GM23338 (cell line): ENCODE measurements around the gene PRKAA2. TPM values are rescaled to one million over a fixed set of nuclear protein-coding genes. Genes with fewer than 3 reads are reported as not detected.

Experiments used
- ATAC-seq: fragments of 200-7000 bp; cut with Tn5 transposase; 3 replicates; pipeline ENCODE4 v1.9.1; 2020
- DNase-seq: peaks from one replicate; pipeline ENCODE4 v3.0.0-alpha.2; 2015; ENCODE audit warnings: low spot score
- H2AFZ ChIP-seq: fragments of 200-600 bp; sonication (generic); 2 replicates; pipeline ENCODE4 v1.8.0; 2016; ENCODE audit warnings: antibody characterized with exemption, mild to moderate bottlenecking, moderate library complexity
- H3F3A ChIP-seq: fragments of 200-600 bp; sonication (generic); replicated peaks from 2 replicates; pipeline ENCODE4 v1.8.0; 2017; ENCODE audit warnings: antibody characterized with exemption, mixed run types, low read depth
- H3K27ac ChIP-seq: fragments of 200-600 bp; sonication (generic); 2 replicates; pipeline ENCODE4 v1.6.1; 2016; ENCODE audit warnings: low read depth
- H3K27me3 ChIP-seq: fragments of 200-600 bp; sonication (generic); 2 replicates; pipeline ENCODE4 v1.8.0; 2016; ENCODE audit warnings: mild to moderate bottlenecking, mixed run types, moderate library complexity; ENCODE audit not compliant: insufficient read depth
- H3K36me3 ChIP-seq: fragments of 200-600 bp; sonication (generic); 2 replicates; pipeline ENCODE4 v1.8.0; 2016; ENCODE audit warnings: mild to moderate bottlenecking; ENCODE audit not compliant: insufficient read depth
- H3K4me1 ChIP-seq: fragments of 200-600 bp; sonication (generic); 2 replicates; pipeline ENCODE4 v1.8.0; 2016; ENCODE audit warnings: mild to moderate bottlenecking, moderate library complexity; ENCODE audit not compliant: insufficient read depth
- H3K4me2 ChIP-seq: fragments of 200-600 bp; sonication (generic); 2 replicates; pipeline ENCODE4 v1.7.1; 2017; ENCODE audit warnings: mixed run types
- H3K4me3 ChIP-seq: fragments of 200-600 bp; sonication (generic); 2 replicates; pipeline ENCODE4 v1.6.1; 2016; ENCODE audit warnings: mixed run types
- H3K79me2 ChIP-seq: fragments of 200-600 bp; sonication (generic); replicated peaks from 2 replicates; pipeline ENCODE4 v1.8.0; 2017; ENCODE audit warnings: mild to moderate bottlenecking; ENCODE audit not compliant: insufficient read depth
- H3K9me2 ChIP-seq: fragments of 200-600 bp; sonication (generic); 2 replicates; pipeline ENCODE4 v1.8.0; 2017; ENCODE audit not compliant: insufficient read depth
- H4K20me1 ChIP-seq: fragments of 200-600 bp; sonication (generic); replicated peaks from 2 replicates; pipeline ENCODE4 v1.8.0; 2017; ENCODE audit warnings: mild to moderate bottlenecking; ENCODE audit not compliant: insufficient read depth
- H3K27ac Mint-ChIP-seq: 2 replicates; pipeline ENCODE4 v1.8.0; 2020; ENCODE audit warnings: inconsistent platforms, mild to moderate bottlenecking, moderate library complexity, mixed read lengths
- H3K27me3 Mint-ChIP-seq: 3 replicates; pipeline ENCODE4 v1.8.0; 2022; ENCODE audit warnings: low read depth, mild to moderate bottlenecking, moderate library complexity, mixed read lengths, inconsistent platforms; ENCODE audit not compliant: insufficient read depth, poor library complexity
- H3K36me3 Mint-ChIP-seq: 3 replicates; pipeline ENCODE4 v1.8.0; 2021; ENCODE audit warnings: low read depth, mild to moderate bottlenecking, inconsistent platforms, moderate library complexity, mixed read lengths
- H3K4me1 Mint-ChIP-seq: 3 replicates; pipeline ENCODE4 v1.8.0; 2020; ENCODE audit warnings: mild to moderate bottlenecking, inconsistent platforms, mixed read lengths
- H3K4me3 Mint-ChIP-seq: 3 replicates; pipeline ENCODE4 v1.8.0; 2021; ENCODE audit warnings: moderate library complexity, mild to moderate bottlenecking, inconsistent platforms, mixed read lengths
- H3K9me3 Mint-ChIP-seq: 3 replicates; pipeline ENCODE4 v1.8.0; 2020; ENCODE audit warnings: moderate library complexity, mild to moderate bottlenecking, inconsistent platforms, mixed read lengths
- CTCF ChIP-seq, 2 experiments: fragments of 200-600 bp in 1 of 2; sonication (generic) in 1 of 2; conservative IDR thresholded peaks; 2 replicates each; pipeline versions ENCODE4 v1.5.1 to v1.6.1; 2016 to 2017; ENCODE audit warnings: antibody characterized with exemption in 2 of 2, low read depth in 2 of 2, mild to moderate bottlenecking in 2 of 2, moderate library complexity in 1 of 2
- POLR2AphosphoS5 ChIP-seq: IDR thresholded peaks from 2 replicates; pipeline ENCODE4 v1.6.1; 2016; ENCODE audit warnings: antibody characterized with exemption, low read depth
- STAT1 ChIP-seq: IDR thresholded peaks from one replicate; pipeline ENCODE4 v1.6.1; 2016; ENCODE audit warnings: antibody characterized with exemption; ENCODE audit not compliant: unreplicated experiment
- ZNF114 ChIP-seq: fragments of 250-450 bp; sonication (Bioruptor Pico); IDR thresholded peaks from 2 replicates; pipeline ENCODE4 v1.5.0; 2020; ENCODE audit warnings: mild to moderate bottlenecking, moderate library complexity
- ZNF331 ChIP-seq: fragments of 250-450 bp; sonication (Bioruptor Pico); IDR thresholded peaks from 2 replicates; pipeline ENCODE4 v1.5.0; 2020; ENCODE audit warnings: low read depth, mild to moderate bottlenecking, moderate library complexity
- ZNF462 ChIP-seq: fragments of 250-450 bp; sonication (Bioruptor Pico); IDR thresholded peaks from 2 replicates; pipeline ENCODE4 v1.5.0; 2020; ENCODE audit warnings: mild to moderate bottlenecking, moderate library complexity
- polyA plus RNA-seq: library from polyadenylated mRNA; unstranded; fragments of >200 nt; fragmentation: Nextera tagmentation; extraction: Ambion mirVana; gene quantifications from 2 replicates; pipeline ENCODE4 v1.2.1, GENCODE V29; 2016
- total RNA-seq: library from RNA; depleted of rRNA; stranded (reverse); fragments of >200 nt; shearing (Covaris generic); gene quantifications from 2 replicates; pipeline ENCODE4 v1.2.3, GENCODE V29; 2014

The PRKAA2 gene
- total and polyA plus RNA-seq, 2 experiments from 2014 or later, result 3.0 to 8.7 TPM

- no peak for TF ChIP-seq ZNF462 (CRISPR knock-in tag)
These were observed 110.8 kb downstream of the PRKAA2 start (continued) for GRCh38 chr1:56755911-56756310.

GRCh38 chr1:56758135-56758534 lies 113.0 kb downstream of the PRKAA2 start:
- Histone ChIP-seq H3K79me2 (no peaks in the 10 kb centered on the region), H3K9me2 (no peaks in the 10 kb centered on the region), H3K4me1 (no peaks in the 10 kb centered on the region), H4K20me1 (no peaks in the 10 kb centered on the region), H3K36me3 (no peaks in the 10 kb centered on the region), H3K4me3 (no peak overlapping the region), H3K27me3 (no peaks in the 10 kb centered on the region), H3K4me2 (no peak overlapping the region), H2AFZ (peak overlapping the region; percentile 44; the same call in 1 of the 2 replicates), H3K27ac (no peak overlapping the region), H3F3A (no peaks in the 10 kb centered on the region)
- no peak overlapping the region for H3K27ac Mint-ChIP-seq
- ATAC-seq (peak; percentile 98), DNase-seq (peak; percentile 68)
- H3K4me3 Mint-ChIP-seq, result no peak overlapping the region
- no peaks in the 10 kb centered on the region for H3K4me1 Mint-ChIP-seq
- no peaks in the 10 kb centered on the region for H3K9me3 Mint-ChIP-seq
- H3K36me3 Mint-ChIP-seq, result no peaks in the 10 kb centered on the region
- H3K27me3 Mint-ChIP-seq, result no peaks in the 10 kb centered on the region
- TF ChIP-seq STAT1 (no peak), CTCF (conservative IDR thresholded peaks at IDR 0.05; ENCODE audit: low read depth in 2 of 2) (peak; percentile 60 to 84), ZNF462 (CRISPR knock-in tag) (no peak), ZNF331 (CRISPR knock-in tag) (no peak), POLR2AphosphoS5 (no peak), ZNF114 (CRISPR knock-in tag) (no peak)
